Stimulated activated CD8-positive, alpha-beta memory T cell treated with anti-CD3 and anti-CD28 coated beads, Interleukin-15, amount 100 ng/mL, for 24 hours (primary cell): ENCODE measurements around the gene CSRP3.

Source experiments
- DNase-seq: peaks from one replicate; pipeline ENCODE4 v3.0.0-alpha.2; 2020; ENCODE audit warnings: low read depth

The CSRP3 gene

GRCh38 chr11:19225123-19225522 lies 23.3 kb upstream of the CSRP3 start:
- DNase-seq, result no peak

- no peak for DNase-seq
Measured at GRCh38 chr11:19220903-19221724, 19.3 kb upstream of the CSRP3 start.

GRCh38 chr11:19218786-19219460 lies 17.1 kb upstream of the CSRP3 start:
- no peak for DNase-seq

- DNase-seq, result no peak
Measured at GRCh38 chr11:19218216-19218615, 16.4 kb upstream of the CSRP3 start.

GRCh38 chr11:19216709-19217374 lies 15.1 kb upstream of the CSRP3 start:
- DNase-seq, result no peak

- no peak for DNase-seq
Measured at GRCh38 chr11:19216021-19216420, 14.2 kb upstream of the CSRP3 start.

GRCh38 chr11:19209617-19210370 lies 8.0 kb upstream of the CSRP3 start:
- no peak for DNase-seq

- DNase-seq, result no peak
Measured at GRCh38 chr11:19208959-19209546, 7.3 kb upstream of the CSRP3 start.

GRCh38 chr11:19208181-19208580 lies 6.4 kb upstream of the CSRP3 start:
- no peak for DNase-seq

- no peak for DNase-seq
Measured at GRCh38 chr11:19204836-19205235, 3.1 kb upstream of the CSRP3 start.

- no peak for DNase-seq
Measured at GRCh38 chr11:19200410-19201201, 1.2 kb downstream of the CSRP3 start.

GRCh38 chr11:19199771-19200170 lies 2.0 kb downstream of the CSRP3 start:
- DNase-seq, result no peak

GRCh38 chr11:19199048-19199447 lies 2.7 kb downstream of the CSRP3 start:
- DNase-seq, result no peak

- DNase-seq, result no peak
Measured at GRCh38 chr11:19196432-19196831, 5.4 kb downstream of the CSRP3 start.

GRCh38 chr11:19194620-19195308 lies 7.0 kb downstream of the CSRP3 start:
- no peak for DNase-seq

GRCh38 chr11:19193916-19194315 lies 7.9 kb downstream of the CSRP3 start:
- DNase-seq, result no peak

GRCh38 chr11:19191530-19192169 lies 10.1 kb downstream of the CSRP3 start:
- DNase-seq, result no peak

- DNase-seq, result no peak
Measured at GRCh38 chr11:19187833-19188258, 13.9 kb downstream of the CSRP3 start.

- DNase-seq, result no peak
Measured at GRCh38 chr11:19187114-19187832, 14.5 kb downstream of the CSRP3 start.
